Measurements from ENCODE around the gene TTLL13.
"Not testable (repeated sequence)": the region's sequence is repeated elsewhere in the genome, so short reads cannot be mapped to it uniquely, and the experiment has no call there.

Gene TTLL13

DNA sequence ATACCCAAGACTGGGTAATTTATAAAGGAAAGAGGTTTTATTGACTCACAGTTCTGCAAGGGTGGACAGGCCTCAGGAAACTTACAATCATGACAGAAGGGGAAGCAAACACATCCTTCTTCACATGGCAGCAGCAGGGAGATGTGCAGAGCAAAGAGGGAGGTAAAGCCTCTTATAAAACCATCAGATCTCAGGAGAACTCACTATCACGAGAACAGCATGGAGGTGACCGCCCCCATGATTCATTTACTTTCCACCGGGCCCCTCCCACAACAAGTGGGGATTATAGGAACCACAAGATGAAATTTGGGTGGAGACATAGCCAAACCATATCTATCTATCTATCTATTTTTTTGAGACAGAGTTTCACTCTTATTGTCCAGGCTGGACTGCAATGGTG, 10.0 kb upstream of the TTLL13 start:
- DNase-seq (ENCODE audit: low spot score in 2 of 2) = no peak
- peaks cover 6% of the 10 kb centered on the region; the same call in 1 of the 2 replicates for H3K4me1 ChIP-seq
- in situ Hi-C loops (cut with MboI; ENCODE audit: low sequenced_read_pairs) = no loop called here
- no peaks in the 10 kb centered on the region for H3K9me3 ChIP-seq
- no peaks in the 10 kb centered on the region for H3K27me3 ChIP-seq (ENCODE audit: low read depth)
- H3K36me3 ChIP-seq (replicated peaks) = peaks cover 8% of the 10 kb centered on the region; the same call in 1 of the 2 replicates
- no peak overlapping the region for H3K4me3 ChIP-seq

GRCh38 chr15:90240856-90241255, 8.5 kb upstream of the TTLL13 start:
- DNase-seq (ENCODE audit: low spot score in 2 of 2) = no peak

DNA sequence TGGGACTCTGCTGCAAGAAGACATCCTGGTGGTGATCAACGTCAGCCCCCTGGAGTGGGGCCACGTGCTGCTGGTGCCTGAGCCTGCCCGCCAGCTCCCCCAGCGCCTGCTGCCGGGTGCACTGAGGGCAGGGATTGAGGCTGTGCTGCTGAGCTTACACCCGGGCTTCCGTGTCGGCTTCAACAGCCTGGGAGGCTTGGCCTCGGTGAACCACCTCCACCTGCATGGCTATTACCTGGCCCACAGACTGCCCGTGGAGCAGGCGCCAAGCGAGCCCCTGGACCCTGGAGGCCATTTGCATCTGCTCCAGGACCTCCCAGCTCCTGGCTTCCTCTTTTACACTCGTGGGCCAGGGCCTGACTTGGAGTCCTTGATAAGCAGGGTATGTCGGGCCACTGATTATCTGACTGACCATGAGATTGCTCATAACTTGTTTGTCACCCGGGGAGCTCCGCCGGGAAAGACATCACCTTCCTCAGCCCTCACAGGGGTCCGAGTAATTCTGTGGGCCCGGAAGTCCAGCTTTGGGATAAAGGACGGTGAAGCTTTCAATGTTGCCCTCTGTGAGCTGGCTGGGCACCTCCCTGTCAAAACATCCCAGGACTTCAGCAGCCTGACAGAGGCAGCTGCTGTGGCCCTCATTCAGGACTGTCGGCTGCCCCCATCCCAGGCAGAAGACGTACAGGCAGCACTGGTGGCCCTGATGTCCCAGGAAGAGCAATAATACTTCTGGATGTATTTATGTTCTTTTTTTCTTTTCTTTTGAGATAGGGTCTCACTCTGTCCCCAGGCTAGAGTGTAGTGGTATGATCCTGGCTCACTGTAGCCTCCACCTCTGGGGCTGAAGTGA, 7.8 kb upstream of the TTLL13 start:
- no peak for DNase-seq (ENCODE audit: low spot score in 2 of 2)
- in situ Hi-C loops (cut with MboI; ENCODE audit: low sequenced_read_pairs) = no loop called here
- no peaks in the 10 kb centered on the region for H3K9me3 ChIP-seq
- no peaks in the 10 kb centered on the region for H3K4me1 ChIP-seq
- no peaks in the 10 kb centered on the region for H3K27me3 ChIP-seq (ENCODE audit: low read depth)
- peaks cover 8% of the 10 kb centered on the region; the same call in 1 of the 2 replicates for H3K36me3 ChIP-seq (replicated peaks)
- no peak overlapping the region for H3K4me3 ChIP-seq

More at GRCh38 chr15:90240856-90241255, 8.5 kb upstream of the TTLL13 start:
- no peaks in the 10 kb centered on the region for H3K27me3 ChIP-seq (ENCODE audit: low read depth)
- H3K4me3 ChIP-seq = no peak overlapping the region
- peaks cover 8% of the 10 kb centered on the region; the same call in 1 of the 2 replicates for H3K36me3 ChIP-seq (replicated peaks)
- in situ Hi-C loops (cut with MboI; ENCODE audit: low sequenced_read_pairs) = no loop called here
- H3K4me1 ChIP-seq = no peaks in the 10 kb centered on the region
- H3K9me3 ChIP-seq = no peaks in the 10 kb centered on the region

- Histone ChIP-seq H3K4me3 (no peak overlapping the region), H3K9me3 (no peaks in the 10 kb centered on the region), H3K27me3 (ENCODE audit: low read depth) (no peaks in the 10 kb centered on the region), H3K4me1 (no peaks in the 10 kb centered on the region), H3K36me3 (replicated peaks) (peaks cover 3% of the 10 kb centered on the region; the same call in 1 of the 2 replicates)
- in situ Hi-C loops (cut with MboI; ENCODE audit: low sequenced_read_pairs) = no loop called here
- DNase-seq (ENCODE audit: low spot score in 2 of 2) = no peak
These were observed 5.3 kb upstream of the TTLL13 start for GRCh38 chr15:90243943-90244639.

DNA sequence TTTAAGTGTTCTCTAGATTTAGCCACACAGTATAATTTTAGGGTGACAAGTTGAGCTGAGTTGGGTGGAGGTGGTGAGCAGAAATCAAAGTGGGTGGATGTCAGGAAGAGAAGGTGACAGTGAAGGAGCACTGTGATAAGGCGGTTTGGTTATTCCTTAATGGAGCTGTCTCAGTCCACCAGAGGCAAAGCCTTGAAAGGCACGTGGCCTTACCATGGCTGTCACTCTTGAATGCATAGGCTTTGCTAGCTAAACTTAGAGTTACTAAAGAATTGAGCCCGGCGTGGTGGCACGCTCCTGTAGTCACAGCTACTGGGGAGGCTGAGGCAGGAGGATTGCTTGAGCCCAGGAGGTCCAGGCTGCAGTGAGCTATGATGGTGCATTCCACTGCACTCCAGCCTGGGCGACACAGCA, 560 bp upstream of the TTLL13 start:
- no peaks in the 10 kb centered on the region for H3K9me3 ChIP-seq
- no peaks in the 10 kb centered on the region for H3K27me3 ChIP-seq (ENCODE audit: low read depth)
- H3K4me1 ChIP-seq = no peaks in the 10 kb centered on the region; the same call in 1 of the 2 replicates
- no peak for DNase-seq (ENCODE audit: low spot score in 2 of 2)
- in situ Hi-C loops (cut with MboI; ENCODE audit: low sequenced_read_pairs) = no loop called here
- no peak overlapping the region for H3K4me3 ChIP-seq
- no peaks in the 10 kb centered on the region for H3K36me3 ChIP-seq (replicated peaks)

GRCh38 chr15:90257776-90258175, 8.4 kb downstream of the TTLL13 start:
- H3K9me3 ChIP-seq = no peaks in the 10 kb centered on the region
- no peaks in the 10 kb centered on the region for H3K4me1 ChIP-seq
- H3K27me3 ChIP-seq (ENCODE audit: low read depth) = no peaks in the 10 kb centered on the region
- in situ Hi-C loops (cut with MboI; ENCODE audit: low sequenced_read_pairs) = no loop called here
- H3K4me3 ChIP-seq = no peak overlapping the region
- no peak for DNase-seq (ENCODE audit: low spot score in 2 of 2)
- H3K36me3 ChIP-seq (replicated peaks) = no peaks in the 10 kb centered on the region

- H3K36me3 ChIP-seq (replicated peaks) = no peaks in the 10 kb centered on the region
These were observed 10.2 kb downstream of the TTLL13 start for GRCh38 chr15:90259524-90259923.

DNA sequence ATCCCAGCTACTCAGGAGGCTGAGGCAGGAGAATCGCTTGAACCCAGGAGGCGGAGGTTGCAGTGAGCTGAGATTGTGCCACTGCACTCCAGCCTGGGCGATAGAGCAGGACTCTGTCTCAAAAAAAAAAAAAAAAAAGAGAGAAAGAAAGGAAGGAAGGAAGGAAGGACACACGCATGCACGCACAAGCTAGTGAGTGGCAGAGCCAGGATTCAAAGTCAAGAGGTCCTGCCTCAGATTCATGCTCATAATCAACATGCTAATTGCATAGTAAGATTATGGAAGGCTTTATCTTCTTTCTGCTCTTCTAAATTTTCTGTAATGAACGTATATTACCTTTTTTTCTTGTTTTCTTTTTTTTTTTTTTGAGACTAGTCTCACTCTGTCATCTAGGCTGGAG, 11.4 kb downstream of the TTLL13 start:
- DNase-seq (ENCODE audit: low spot score in 2 of 2); H3K4me1 ChIP-seq; H3K4me3 ChIP-seq; H3K9me3 ChIP-seq; H3K27me3 ChIP-seq (ENCODE audit: low read depth); in situ Hi-C loops (cut with MboI; ENCODE audit: low sequenced_read_pairs); H3K36me3 ChIP-seq (replicated peaks): not testable (repeated sequence)

More at GRCh38 chr15:90259524-90259923, 10.2 kb downstream of the TTLL13 start:
- no peaks in the 10 kb centered on the region for H3K27me3 ChIP-seq (ENCODE audit: low read depth)
- no peak for DNase-seq (ENCODE audit: low spot score in 2 of 2)
- no peak overlapping the region for H3K4me3 ChIP-seq
- peaks cover 1% of the 10 kb centered on the region for H3K4me1 ChIP-seq
- no peaks in the 10 kb centered on the region for H3K9me3 ChIP-seq
- in situ Hi-C loops (cut with MboI; ENCODE audit: low sequenced_read_pairs) = no loop called here

DNA sequence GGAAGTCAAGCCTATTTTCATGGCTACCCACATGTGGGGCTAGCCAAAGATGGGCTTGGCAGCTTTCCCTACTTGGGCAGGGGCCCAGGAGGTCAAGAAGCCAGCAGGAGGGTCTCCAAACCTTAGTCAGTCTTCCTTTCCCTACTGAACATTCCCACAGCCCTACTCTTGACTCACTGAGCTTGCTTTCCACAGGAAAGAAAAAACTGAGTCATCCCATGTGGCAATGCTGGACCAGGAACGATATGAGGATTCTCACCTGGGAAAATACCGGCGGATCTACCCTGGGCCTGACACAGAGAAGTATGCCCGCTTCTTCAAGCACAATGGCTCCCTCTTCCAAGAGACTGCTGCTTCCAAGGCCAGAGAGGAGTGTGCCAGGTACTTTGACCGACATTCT, 12.5 kb downstream of the TTLL13 start:
- no peak for DNase-seq (ENCODE audit: low spot score in 2 of 2)
- in situ Hi-C loops (cut with MboI; ENCODE audit: low sequenced_read_pairs) = no loop called here
- Histone ChIP-seq H3K4me3 (no peak overlapping the region), H3K4me1 (peaks cover 10% of the 10 kb centered on the region), H3K27me3 (ENCODE audit: low read depth) (no peaks in the 10 kb centered on the region), H3K36me3 (replicated peaks) (0 out of 2 replicates have a peak, but pooled peaks cover 3% of the 10 kb centered on the region), H3K9me3 (no peaks in the 10 kb centered on the region)

DNA sequence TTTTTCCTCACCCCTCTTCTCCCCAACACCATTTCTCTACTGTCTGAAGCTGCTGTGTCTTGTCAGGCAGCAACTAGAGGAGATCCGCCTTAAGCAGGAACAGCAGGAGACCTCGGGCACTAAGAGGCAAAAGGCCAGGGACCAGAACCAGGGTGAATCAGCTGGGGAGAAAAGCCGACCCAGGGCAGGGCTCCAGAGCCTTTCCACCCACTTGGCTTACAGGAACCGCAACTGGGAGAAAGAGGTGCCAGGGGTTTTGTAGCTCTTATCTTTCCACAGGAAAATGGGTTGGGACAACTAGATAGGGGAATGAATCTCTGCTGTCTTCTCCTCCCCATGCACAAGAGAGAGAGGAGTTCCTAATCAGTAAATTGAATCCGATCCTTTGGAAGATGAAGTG, 13.1 kb downstream of the TTLL13 start:
- DNase-seq (ENCODE audit: low spot score in 2 of 2) = no peak
- Histone ChIP-seq H3K4me3 (no peak overlapping the region), H3K9me3 (no peaks in the 10 kb centered on the region), H3K36me3 (replicated peaks) (peaks cover 7% of the 10 kb centered on the region; the same call in 1 of the 2 replicates), H3K27me3 (ENCODE audit: low read depth) (no peaks in the 10 kb centered on the region), H3K4me1 (peaks cover 12% of the 10 kb centered on the region)
- in situ Hi-C loops (cut with MboI; ENCODE audit: low sequenced_read_pairs) = no loop called here

DNA sequence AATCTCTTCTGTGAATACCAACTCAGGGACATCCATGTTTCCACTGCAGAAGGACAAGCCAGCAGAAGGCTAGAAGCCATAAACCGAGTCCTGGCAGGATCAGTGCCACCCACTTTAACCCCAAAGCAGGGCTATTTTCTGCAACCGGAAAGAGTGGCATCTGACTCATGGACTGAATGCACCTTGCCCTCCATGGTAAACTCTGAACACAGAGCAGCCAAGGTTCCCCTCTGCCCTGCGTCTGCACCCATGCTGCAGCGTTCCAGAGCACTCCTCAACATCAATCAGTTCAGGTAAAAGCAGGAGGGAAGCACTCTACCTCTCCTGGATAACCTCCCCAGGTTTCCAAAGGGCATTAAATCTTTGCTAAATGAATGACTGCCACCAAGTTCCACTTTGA, 15.3 kb downstream of the TTLL13 start:
- Histone ChIP-seq H3K4me1 (peaks cover 21% of the 10 kb centered on the region), H3K27me3 (ENCODE audit: low read depth) (no peaks in the 10 kb centered on the region), H3K4me3 (peak overlapping the region; percentile 90), H3K9me3 (no peaks in the 10 kb centered on the region), H3K36me3 (replicated peaks) (peaks cover 14% of the 10 kb centered on the region)
- in situ Hi-C loops (cut with MboI; ENCODE audit: low sequenced_read_pairs) = no loop called here
- no peak for DNase-seq (ENCODE audit: low spot score in 2 of 2)

- peaks cover 20% of the 10 kb centered on the region for H3K36me3 ChIP-seq (replicated peaks)
- peak; percentile 85 to 93 for DNase-seq (ENCODE audit: low spot score in 2 of 2)
- H3K9me3 ChIP-seq = no peaks in the 10 kb centered on the region
- in situ Hi-C loops (cut with MboI; ENCODE audit: low sequenced_read_pairs) = no loop called here
- H3K27me3 ChIP-seq (ENCODE audit: low read depth) = no peaks in the 10 kb centered on the region
- peaks cover 21% of the 10 kb centered on the region for H3K4me1 ChIP-seq
- H3K4me3 ChIP-seq = peak within 1 kb of the TSS; percentile 90
These were observed 16.1 kb downstream of the TTLL13 start, which contains the start of gene NGRN for GRCh38 chr15:90265271-90266060. Gene NGRN, plus strand, starts transcription at chr15:90265672. Its CDS starts 41 bp downstream, at chr15:90265713.

DNA sequence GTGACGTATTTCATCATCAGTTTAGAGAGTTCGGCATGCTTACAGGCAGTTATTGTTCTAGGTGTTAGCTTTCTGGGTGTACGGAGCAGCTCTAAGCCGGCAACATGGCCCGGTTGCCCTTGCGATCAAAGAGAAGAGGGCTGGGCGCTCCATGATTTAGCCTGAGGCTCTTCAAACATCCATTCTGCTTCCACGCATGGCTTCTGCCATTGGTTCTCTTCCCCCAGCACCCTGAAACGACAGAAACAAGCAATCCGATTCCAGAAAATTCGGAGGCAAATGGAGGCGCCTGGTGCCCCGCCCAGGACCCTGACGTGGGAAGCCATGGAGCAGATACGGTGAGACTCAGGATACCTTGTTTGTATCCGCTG, 16.7 kb downstream of the TTLL13 start:
- in situ Hi-C loops (cut with MboI; ENCODE audit: low sequenced_read_pairs) = no loop called here
- H3K9me3 ChIP-seq = no peaks in the 10 kb centered on the region
- H3K27me3 ChIP-seq (ENCODE audit: low read depth) = no peaks in the 10 kb centered on the region
- peaks cover 21% of the 10 kb centered on the region for H3K4me1 ChIP-seq
- peaks cover 25% of the 10 kb centered on the region for H3K36me3 ChIP-seq (replicated peaks)
- peak overlapping the region; percentile 90 for H3K4me3 ChIP-seq
- peak; percentile 26 to 63 for DNase-seq (ENCODE audit: low spot score in 2 of 2)
